HG03025 (cell line): ENCODE data around the gene CCT6A.
"Not testable (repeated sequence)": the region's sequence is repeated elsewhere in the genome, so short reads cannot be mapped to it uniquely, and the experiment has no call there.

Experiments
- ATAC-seq: cut with Tn5 transposase; IDR thresholded peaks from one replicate; pipeline ENCODE4 v1.9.1; 2021; ENCODE audit warnings: mild to moderate bottlenecking, moderate library complexity; ENCODE audit not compliant: unreplicated experiment, low FRiP score

The CCT6A gene

GRCh38 chr7:56051339-56052191 is at the start of gene CCT6A, which contains the start of gene PSPH:
Gene CCT6A (plus strand): TSS chr7:56051765. CDS start chr7:56051849, 84 bp downstream.
Gene PSPH (minus strand): TSS chr7:56051444. CDS start chr7:56021212, 30,232 bp downstream.
- peak; percentile 97 for ATAC-seq

- ATAC-seq: no peak
Observed at GRCh38 chr7:56003749-56004148, 47.8 kb upstream of the CCT6A start.

- no peak for ATAC-seq
Observed at GRCh38 chr7:56007167-56007652, 44.4 kb upstream of the CCT6A start.

GRCh38 chr7:56007891-56008290 is 43.7 kb upstream of the CCT6A start:
- no peak for ATAC-seq

- ATAC-seq: no peak
Observed at GRCh38 chr7:56009695-56010094, 41.9 kb upstream of the CCT6A start.

- not testable (repeated sequence) for ATAC-seq
Observed at GRCh38 chr7:56017015-56017414, 34.5 kb upstream of the CCT6A start.

GRCh38 chr7:56019501-56019900 is 32.1 kb upstream of the CCT6A start:
- ATAC-seq: no peak

- ATAC-seq: no peak
Observed at GRCh38 chr7:56023500-56023899, 28.1 kb upstream of the CCT6A start.

GRCh38 chr7:56026538-56026937 is 25.0 kb upstream of the CCT6A start:
- ATAC-seq: no peak

GRCh38 chr7:56028942-56029630 is 22.5 kb upstream of the CCT6A start:
- ATAC-seq: no peak

- no peak for ATAC-seq
Observed at GRCh38 chr7:56030340-56030739, 21.2 kb upstream of the CCT6A start.

- ATAC-seq: not testable (repeated sequence)
Observed at GRCh38 chr7:56031556-56031955, 20.0 kb upstream of the CCT6A start.

GRCh38 chr7:56032578-56032977 is 19.0 kb upstream of the CCT6A start:
- not testable (repeated sequence) for ATAC-seq

GRCh38 chr7:56033671-56034432 is 17.7 kb upstream of the CCT6A start:
- ATAC-seq: peak; percentile 91

- no peak for ATAC-seq
Observed at GRCh38 chr7:56040730-56041129, 10.8 kb upstream of the CCT6A start.

GRCh38 chr7:56045758-56046157 is 5.8 kb upstream of the CCT6A start:
- not testable (repeated sequence) for ATAC-seq

- no peak for ATAC-seq
Observed at GRCh38 chr7:56046721-56047445, 4.7 kb upstream of the CCT6A start.

GRCh38 chr7:56047446-56048116 is 4.0 kb upstream of the CCT6A start:
- ATAC-seq: not testable (repeated sequence)

GRCh38 chr7:56048245-56048644 is 3.3 kb upstream of the CCT6A start:
- ATAC-seq: no peak
